ENCODE data around the gene GTPBP2.

DNA sequence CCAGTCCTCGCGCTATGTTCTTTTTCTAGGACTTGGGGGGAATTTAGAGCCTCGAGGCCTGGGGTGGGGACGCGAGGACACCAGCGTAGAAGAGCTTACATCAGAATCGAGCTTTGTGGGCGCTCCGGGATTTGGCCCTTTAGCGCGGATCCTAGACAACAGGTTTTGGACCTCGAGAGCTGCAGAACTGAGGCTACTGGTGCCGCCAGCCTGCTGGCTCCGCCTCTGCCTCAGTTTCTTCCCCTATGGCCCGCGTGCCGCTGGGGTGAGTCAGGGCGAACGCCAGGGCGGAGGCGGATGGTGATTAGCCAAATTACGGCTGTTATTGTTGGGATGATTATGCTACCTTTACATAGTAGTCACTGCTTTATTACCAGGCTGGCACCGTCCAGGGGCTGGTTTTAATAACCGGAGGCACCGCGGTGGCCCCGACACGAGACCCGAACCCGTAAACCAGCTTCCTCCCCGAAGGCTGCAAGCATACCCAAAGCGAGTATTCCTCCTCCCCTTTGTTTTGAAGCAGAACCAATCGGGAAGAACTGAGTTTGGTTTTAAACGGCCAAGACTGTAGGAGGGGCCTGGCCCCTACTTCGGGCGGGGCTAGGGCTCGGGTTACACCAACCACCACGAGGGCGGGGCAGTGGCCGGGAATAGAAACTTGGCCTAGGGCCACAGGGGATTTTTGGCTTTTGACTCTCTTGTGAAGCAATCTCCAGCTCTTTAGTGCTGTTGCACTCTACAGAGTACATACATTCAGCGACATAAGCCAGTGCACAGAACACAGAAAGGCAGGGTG, 639 bp upstream of the GTPBP2 start:
- TF ChIP-seq BHLHE40 (IDR thresholded peaks at IDR 0.05; ENCODE audit: borderline replicate concordance in 1 of 2, low read depth in 2 of 2, low read length in 1 of 2), result peak in 1 of 2 experiments; percentile 69; a peak in 2 of 4 replicates
- TF ChIP-seq, protein P1, sequence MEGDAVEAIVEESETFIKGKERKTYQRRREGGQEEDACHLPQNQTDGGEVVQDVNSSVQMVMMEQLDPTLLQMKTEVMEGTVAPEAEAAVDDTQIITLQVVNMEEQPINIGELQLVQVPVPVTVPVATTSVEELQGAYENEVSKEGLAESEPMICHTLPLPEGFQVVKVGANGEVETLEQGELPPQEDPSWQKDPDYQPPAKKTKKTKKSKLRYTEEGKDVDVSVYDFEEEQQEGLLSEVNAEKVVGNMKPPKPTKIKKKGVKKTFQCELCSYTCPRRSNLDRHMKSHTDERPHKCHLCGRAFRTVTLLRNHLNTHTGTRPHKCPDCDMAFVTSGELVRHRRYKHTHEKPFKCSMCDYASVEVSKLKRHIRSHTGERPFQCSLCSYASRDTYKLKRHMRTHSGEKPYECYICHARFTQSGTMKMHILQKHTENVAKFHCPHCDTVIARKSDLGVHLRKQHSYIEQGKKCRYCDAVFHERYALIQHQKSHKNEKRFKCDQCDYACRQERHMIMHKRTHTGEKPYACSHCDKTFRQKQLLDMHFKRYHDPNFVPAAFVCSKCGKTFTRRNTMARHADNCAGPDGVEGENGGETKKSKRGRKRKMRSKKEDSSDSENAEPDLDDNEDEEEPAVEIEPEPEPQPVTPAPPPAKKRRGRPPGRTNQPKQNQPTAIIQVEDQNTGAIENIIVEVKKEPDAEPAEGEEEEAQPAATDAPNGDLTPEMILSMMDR (IDR thresholded peaks at IDR 0.05 in 2 of 3, conservative IDR thresholded peaks at IDR 0.05 in 1 of 3; ENCODE audit: control insufficient read depth in 2 of 3, extremely low read depth in 1 of 3, insufficient read depth in 1 of 3, low read depth in 3 of 3, low read length in 3 of 3), result no peak
- TF ChIP-seq, protein P2, sequence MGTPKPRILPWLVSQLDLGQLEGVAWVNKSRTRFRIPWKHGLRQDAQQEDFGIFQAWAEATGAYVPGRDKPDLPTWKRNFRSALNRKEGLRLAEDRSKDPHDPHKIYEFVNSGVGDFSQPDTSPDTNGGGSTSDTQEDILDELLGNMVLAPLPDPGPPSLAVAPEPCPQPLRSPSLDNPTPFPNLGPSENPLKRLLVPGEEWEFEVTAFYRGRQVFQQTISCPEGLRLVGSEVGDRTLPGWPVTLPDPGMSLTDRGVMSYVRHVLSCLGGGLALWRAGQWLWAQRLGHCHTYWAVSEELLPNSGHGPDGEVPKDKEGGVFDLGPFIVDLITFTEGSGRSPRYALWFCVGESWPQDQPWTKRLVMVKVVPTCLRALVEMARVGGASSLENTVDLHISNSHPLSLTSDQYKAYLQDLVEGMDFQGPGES (IDR thresholded peaks at IDR 0.05), result no peak
- TF ChIP-seq POLR2A (IDR thresholded peaks at IDR 0.05; ENCODE audit: low read depth, low read length), result peak; percentile 83
- peak; percentile 57; the same call in 1 of the 2 replicates for TF ChIP-seq CREB1 (IDR thresholded peaks at IDR 0.05; ENCODE audit: low read depth)
- TF ChIP-seq, protein P3, sequence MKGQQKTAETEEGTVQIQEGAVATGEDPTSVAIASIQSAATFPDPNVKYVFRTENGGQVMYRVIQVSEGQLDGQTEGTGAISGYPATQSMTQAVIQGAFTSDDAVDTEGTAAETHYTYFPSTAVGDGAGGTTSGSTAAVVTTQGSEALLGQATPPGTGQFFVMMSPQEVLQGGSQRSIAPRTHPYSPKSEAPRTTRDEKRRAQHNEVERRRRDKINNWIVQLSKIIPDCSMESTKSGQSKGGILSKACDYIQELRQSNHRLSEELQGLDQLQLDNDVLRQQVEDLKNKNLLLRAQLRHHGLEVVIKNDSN (IDR thresholded peaks at IDR 0.05; ENCODE audit: borderline replicate concordance, extremely low read length, insufficient read depth, low read depth, low read length), result no peak
- TF ChIP-seq EZH2 (IDR thresholded peaks at IDR 0.05; ENCODE audit: borderline replicate concordance, control insufficient read depth, low read depth, low read length), result no peak
- TF ChIP-seq, protein P4, sequence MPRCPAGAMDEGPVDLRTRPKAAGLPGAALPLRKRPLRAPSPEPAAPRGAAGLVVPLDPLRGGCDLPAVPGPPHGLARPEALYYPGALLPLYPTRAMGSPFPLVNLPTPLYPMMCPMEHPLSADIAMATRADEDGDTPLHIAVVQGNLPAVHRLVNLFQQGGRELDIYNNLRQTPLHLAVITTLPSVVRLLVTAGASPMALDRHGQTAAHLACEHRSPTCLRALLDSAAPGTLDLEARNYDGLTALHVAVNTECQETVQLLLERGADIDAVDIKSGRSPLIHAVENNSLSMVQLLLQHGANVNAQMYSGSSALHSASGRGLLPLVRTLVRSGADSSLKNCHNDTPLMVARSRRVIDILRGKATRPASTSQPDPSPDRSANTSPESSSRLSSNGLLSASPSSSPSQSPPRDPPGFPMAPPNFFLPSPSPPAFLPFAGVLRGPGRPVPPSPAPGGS (IDR thresholded peaks at IDR 0.05; ENCODE audit: borderline replicate concordance, insufficient read depth, low read depth, low read length, poor library complexity, severe bottlenecking), result no peak
- no peak for TF ChIP-seq RAD21 (IDR thresholded peaks at IDR 0.05; ENCODE audit: insufficient read depth, low read depth, low read length)
- TF ChIP-seq NR2C2 (IDR thresholded peaks at IDR 0.05; ENCODE audit: borderline replicate concordance, control insufficient read depth, insufficient read length, low read depth), result no peak
- TF ChIP-seq DPF2 (IDR thresholded peaks at IDR 0.05), result peak; percentile 28
- 0 out of 4 replicates have a peak, but pooled peaks have one; percentile 42 to 48 for TF ChIP-seq EP300 (IDR thresholded peaks at IDR 0.05; ENCODE audit: borderline replicate concordance in 1 of 2, control insufficient read depth in 1 of 2, low read depth in 2 of 2, low read length in 2 of 2)

All from GM12878 (cell line).